ENCODE data around the gene RAD51B. TPM values are rescaled to one million over a fixed set of nuclear protein-coding genes. Genes with fewer than 3 reads are reported as not detected.

The RAD51B gene
- total and polyA plus RNA-seq, 9 of the 15 experiments (the other 6 are each of a cell fraction or from before 2014, with no cell fraction given): 8.5 to 17.3 (median 11.3) TPM

- TF ChIP-seq KDM5B (IDR thresholded peaks at IDR 0.05; ENCODE audit: insufficient replicate concordance, low read depth, low read length) (no peak), PBX2 (CRISPR knock-in tag; IDR thresholded peaks at IDR 0.05; ENCODE audit: low read depth) (no peak), PBX2 (tag; conservative IDR thresholded peaks at IDR 0.05; ENCODE audit: low read depth) (no peak), E2F5 (CRISPR knock-in tag; IDR thresholded peaks at IDR 0.05) (no peak)
Observed at GRCh38 chr14:68105816-68106215, 286.2 kb downstream of the RAD51B start (continued).

- Histone ChIP-seq H4K20me1 (replicated peaks; ENCODE audit: control insufficient read depth, insufficient read depth, low read length) (no peaks in the 10 kb centered on the region), H3K4me1 (replicated peaks in 1 of 2; ENCODE audit: control insufficient read depth in 2 of 2, insufficient read depth in 2 of 2, low read length in 2 of 2) (no peaks in the 10 kb centered on the region; a peak in 1 of 5 replicates), H3K9ac (ENCODE audit: insufficient read depth in 1 of 2, low read depth in 2 of 2, low read length in 2 of 2) (no peak overlapping the region), H3K79me2 (ENCODE audit: control insufficient read depth, insufficient read depth, low read length) (no peaks in the 10 kb centered on the region), H3K9me1 (ENCODE audit: control insufficient read depth, insufficient read depth, low read length) (no peaks in the 10 kb centered on the region), H3K36me3 (ENCODE audit: control insufficient read depth, insufficient read depth, low read length) (no peaks in the 10 kb centered on the region), H3K27ac (ENCODE audit: extremely low read depth, low read depth, low read length) (no peak overlapping the region), H3K4me3 (no peak overlapping the region), H2AFZ (ENCODE audit: low read depth, low read length) (no peak overlapping the region), H3K27me3 (ENCODE audit: control insufficient read depth in 2 of 2, insufficient read depth in 2 of 2, low read length in 2 of 2) (no peaks in the 10 kb centered on the region), H3K9me3 (replicated peaks; ENCODE audit: control insufficient read depth, insufficient read depth, low read depth, low read length) (no peaks in the 10 kb centered on the region), H3K4me2 (ENCODE audit: insufficient read depth, low read length) (no peak overlapping the region)
- no peak for ATAC-seq
- no peak for FAIRE-seq
- POLR2A ChIA-PET: no interaction called here
- no peak for DNase-seq (ENCODE audit: extremely low read depth in 1 of 4, low spot score in 3 of 4)
- CTCF ChIA-PET (ENCODE audit: low intra/inter-chr PET ratio): no interaction called here
- BruUV-seq (replicated peaks): no TSS peak
- in situ Hi-C loops (cut with MboI): no loop called here
- intact Hi-C loops (cut with micrococcal nuclease): no loop called here
- 21% methylated on average over 1 of the region's 1 CpG for WGBS (ENCODE audit: insufficient coverage, low coverage, missing lambda C conversion rate)
- no peak for TF ChIP-seq KAT2B (IDR thresholded peaks at IDR 0.05; ENCODE audit: low read depth, low read length)
- TF ChIP-seq KHSRP (IDR thresholded peaks at IDR 0.05): no peak
- TF ChIP-seq ZNF77 (CRISPR knock-in tag; IDR thresholded peaks at IDR 0.05): no peak
- no peak for TF ChIP-seq RNF219 (CRISPR knock-in tag; IDR thresholded peaks at IDR 0.05)
- TF ChIP-seq TAF15 (IDR thresholded peaks at IDR 0.05; ENCODE audit: low read depth, low read length): no peak
- no peak for TF ChIP-seq JUND (IDR thresholded peaks at IDR 0.05; ENCODE audit: borderline replicate concordance, low read depth, low read length)
- TF ChIP-seq JUND (tag; IDR thresholded peaks at IDR 0.05; ENCODE audit: borderline replicate concordance, low read depth, low read length): no peak
- TF ChIP-seq ZNF444 (CRISPR knock-in tag; IDR thresholded peaks at IDR 0.05): no peak
- no peak for TF ChIP-seq IRF2 (CRISPR knock-in tag; IDR thresholded peaks at IDR 0.05)
- no peak for TF ChIP-seq RBM17 (IDR thresholded peaks at IDR 0.05; ENCODE audit: borderline replicate concordance, low read depth, low read length)
- TF ChIP-seq MYNN (IDR thresholded peaks at IDR 0.05): no peak
- no peak for TF ChIP-seq MYNN (CRISPR knock-in tag; IDR thresholded peaks at IDR 0.05)
- TF ChIP-seq SUPT5H (IDR thresholded peaks at IDR 0.05): no peak
- no peak for TF ChIP-seq FOXM1 (IDR thresholded peaks at IDR 0.05; ENCODE audit: low read depth)
- TF ChIP-seq FOXM1 (CRISPR knock-in tag; IDR thresholded peaks at IDR 0.05; ENCODE audit: low read depth): no peak
Observed at GRCh38 chr14:68106456-68106855, 286.9 kb downstream of the RAD51B start.

Data from K562 (cell line).